Measurements from ENCODE around the gene TMEM219.
"Not testable (repeated sequence)": the region's sequence is repeated elsewhere in the genome, so short reads cannot be mapped to it uniquely, and the experiment has no call there.

Gene TMEM219

DNA sequence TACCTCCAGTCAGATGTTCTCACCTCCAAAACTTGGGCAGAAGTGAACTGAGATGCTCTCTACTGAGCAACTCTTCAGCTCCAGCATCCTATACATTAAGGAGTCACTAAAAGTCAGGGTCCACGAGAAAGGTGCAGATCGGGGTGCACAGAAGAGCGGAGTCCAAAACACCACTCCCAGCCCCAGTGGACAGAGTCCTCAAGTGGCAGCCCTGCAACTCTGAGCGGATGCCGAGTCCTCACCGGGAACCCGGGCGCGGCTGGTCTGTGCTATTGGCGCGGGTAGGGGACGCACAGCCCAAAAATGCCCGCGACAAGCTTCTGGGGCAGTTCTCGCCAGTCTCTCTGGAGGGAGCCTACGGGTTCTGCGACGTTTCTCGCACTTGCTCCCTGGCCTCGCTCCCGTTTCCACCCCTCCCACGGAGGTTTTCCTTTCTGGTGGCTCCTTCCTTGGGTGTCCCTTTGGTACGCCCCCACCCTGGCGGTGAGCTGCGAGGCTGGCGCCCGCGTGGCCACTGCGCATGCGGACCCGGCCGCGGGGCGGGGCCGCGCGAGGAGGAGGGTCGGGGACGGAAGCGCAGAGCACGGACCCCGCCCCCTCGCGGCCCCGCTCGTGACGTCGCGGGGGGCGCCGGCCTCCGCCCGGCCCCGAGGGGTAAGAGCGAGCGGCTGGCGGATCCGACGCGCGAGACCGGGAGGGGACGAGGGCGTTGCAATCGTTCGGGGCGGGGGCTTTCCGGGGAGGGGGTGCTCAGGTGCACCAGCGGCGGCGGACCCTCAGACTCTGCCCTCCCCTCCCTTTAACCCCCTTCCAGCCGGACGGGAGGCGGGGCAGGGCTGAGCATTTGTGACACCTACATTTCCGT is at the start of gene TMEM219:
TMEM219 (plus strand) TSS at position 601 of the 865 bp plus-strand sequence. CDS start 1,065 bp downstream, outside the sequence.
- peak; percentile 96 for DNase-seq

GRCh38 chr16:29912087-29912486 is 49.8 kb upstream of the TMEM219 start:
- no peak for DNase-seq

DNA sequence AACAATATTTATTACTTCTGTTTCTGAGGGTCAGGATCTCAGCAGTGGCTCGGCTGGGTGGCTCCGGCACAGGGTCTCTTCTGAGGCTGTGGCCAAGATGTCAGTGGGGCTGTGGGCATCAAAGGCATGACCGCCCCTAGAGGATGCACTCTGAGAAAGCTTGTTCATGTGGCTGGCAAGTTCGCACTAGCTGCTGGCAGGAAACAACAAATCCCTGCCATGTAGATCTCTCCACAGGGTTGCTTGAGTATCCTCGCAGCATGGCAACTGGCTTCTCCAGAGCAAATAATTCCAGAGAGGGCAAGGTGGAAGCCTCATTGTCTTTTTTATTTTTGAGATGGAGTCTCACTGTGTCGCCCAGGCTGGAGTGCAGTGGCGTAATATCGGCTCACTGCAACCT is 48.4 kb upstream of the TMEM219 start:
- DNase-seq, result no peak

- no peak for DNase-seq
These were observed 46.2 kb upstream of the TMEM219 start for GRCh38 chr16:29915590-29916247.

DNA sequence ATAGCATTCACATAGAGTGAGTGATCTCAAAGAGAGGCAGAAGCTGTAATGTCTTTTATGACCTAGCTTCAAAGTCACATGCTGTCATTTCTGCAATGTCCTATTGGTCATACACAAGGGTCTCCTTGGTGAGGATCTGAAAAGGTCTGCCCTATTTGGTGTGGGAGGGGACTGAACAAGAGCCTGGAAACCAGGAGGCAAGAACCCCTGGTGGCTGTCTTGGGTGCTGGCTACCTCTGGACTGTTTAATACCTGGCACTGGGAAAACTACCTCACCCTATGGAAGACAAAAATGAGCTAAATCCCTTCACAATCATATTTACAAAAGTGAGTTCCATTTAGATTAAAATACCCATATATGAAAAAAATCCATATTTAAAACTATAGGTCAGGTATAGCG is 44.9 kb upstream of the TMEM219 start:
- DNase-seq, result no peak

DNA sequence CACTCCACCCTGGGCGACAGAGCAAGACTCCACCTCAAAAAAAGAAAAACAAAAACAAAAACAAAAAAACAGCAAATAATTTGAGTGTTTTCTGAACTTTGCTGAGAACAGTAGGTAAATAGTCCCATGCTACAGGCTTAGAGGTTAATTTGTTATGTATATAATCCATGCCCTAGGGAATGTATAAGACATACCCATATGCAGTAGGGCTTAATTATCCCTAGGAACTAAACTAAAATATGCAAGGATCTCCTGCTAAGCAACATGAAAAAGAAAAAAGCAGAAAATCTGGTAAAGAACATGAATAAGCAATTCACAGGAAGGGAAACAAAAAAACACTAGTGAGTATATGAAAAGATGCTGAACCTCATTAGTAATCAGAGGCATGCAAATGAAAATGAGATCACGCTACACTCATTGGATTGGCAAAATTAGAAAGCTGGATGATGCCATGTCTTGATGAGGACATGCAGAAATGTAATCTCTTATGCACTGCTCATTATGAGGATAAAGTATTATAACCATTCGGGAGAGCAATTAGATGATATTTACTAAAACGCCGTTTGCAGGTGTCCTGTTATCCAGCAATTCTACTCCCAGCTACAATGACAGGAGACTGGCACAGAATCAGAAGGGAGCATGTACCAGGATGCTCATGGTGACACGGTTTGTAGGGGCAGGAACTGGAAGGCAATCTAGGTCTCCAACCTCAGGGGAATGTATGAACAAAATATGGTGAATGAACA is 41.4 kb upstream of the TMEM219 start:
- DNase-seq, result no peak

DNA sequence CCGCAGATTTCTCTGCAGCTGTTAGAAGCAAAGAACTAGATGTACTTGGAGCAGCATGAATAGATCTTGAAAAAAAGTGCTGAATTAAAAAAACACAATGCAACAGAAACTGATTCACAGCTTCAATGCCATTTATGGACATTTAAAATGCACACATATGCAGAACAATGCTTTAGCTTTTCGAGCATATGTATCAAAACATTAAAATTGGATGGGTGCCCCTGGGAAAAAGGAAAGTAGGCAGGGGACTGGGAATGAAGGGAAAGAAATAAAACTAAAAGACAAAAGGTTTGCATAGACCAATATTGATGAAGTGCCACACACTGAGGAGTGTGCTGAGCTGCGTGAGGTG is 40.9 kb upstream of the TMEM219 start:
- DNase-seq, result no peak

GRCh38 chr16:29922326-29922725 is 39.6 kb upstream of the TMEM219 start:
- no peak for DNase-seq

- DNase-seq, result no peak
These were observed 38.8 kb upstream of the TMEM219 start for GRCh38 chr16:29922986-29923501.

DNA sequence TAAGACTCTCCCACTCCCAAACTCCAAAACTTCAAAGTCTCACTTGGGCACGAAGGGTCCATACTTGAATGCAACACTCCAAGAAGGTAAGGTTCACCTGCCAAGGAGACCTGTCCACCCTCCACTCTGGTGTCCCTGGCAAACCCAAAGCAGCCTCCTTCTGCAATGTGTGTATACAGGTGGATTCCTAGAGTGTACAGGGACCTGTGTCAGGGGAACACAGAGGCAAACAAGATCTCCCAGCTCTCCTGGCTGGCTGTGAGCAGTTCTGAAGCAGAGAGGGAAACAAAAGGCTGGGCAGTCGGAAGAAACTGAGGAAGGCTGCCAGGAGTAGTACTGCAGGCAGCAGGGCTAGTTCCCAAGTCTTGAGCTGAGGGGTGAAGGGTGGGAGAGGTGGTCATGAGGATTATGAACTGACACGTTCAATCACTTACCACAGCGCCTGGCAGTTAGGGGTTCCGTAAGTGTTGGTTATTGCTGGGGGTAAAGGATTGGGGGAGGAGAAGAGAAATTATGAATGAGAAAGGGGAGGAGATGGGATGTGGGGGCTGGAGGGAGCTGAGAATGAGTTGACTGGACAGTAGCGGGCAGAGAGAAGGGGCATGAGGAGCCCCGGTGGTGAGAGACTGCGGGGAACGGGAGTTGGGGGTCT is 36.6 kb upstream of the TMEM219 start:
- DNase-seq, result no peak

GRCh38 chr16:29925781-29926710 is 35.8 kb upstream of the TMEM219 start, which contains the start of gene KCTD13:
Gene KCTD13 (minus strand): TSS chr16:29926226. CDS start chr16:29926033, 193 bp downstream.
- peak; percentile 87 for DNase-seq

DNA sequence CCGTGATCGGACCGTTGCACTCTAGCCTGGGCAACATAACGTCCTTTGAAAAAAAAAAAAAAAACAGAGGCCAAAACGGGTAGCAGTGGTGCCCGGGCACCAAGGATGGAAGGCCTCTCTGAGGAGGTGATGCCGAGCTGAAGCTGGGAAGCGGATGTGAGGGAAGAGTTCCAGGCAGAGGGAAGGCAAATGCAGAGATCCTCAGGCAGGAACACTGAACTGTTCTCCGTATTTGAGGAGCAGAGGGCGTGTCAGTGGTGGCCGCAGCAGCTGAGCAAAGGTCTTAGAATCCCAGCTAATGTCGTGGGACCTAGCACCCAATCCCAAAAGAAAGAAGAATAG is 35.2 kb upstream of the TMEM219 start:
- peak; percentile 51 for DNase-seq

DNA sequence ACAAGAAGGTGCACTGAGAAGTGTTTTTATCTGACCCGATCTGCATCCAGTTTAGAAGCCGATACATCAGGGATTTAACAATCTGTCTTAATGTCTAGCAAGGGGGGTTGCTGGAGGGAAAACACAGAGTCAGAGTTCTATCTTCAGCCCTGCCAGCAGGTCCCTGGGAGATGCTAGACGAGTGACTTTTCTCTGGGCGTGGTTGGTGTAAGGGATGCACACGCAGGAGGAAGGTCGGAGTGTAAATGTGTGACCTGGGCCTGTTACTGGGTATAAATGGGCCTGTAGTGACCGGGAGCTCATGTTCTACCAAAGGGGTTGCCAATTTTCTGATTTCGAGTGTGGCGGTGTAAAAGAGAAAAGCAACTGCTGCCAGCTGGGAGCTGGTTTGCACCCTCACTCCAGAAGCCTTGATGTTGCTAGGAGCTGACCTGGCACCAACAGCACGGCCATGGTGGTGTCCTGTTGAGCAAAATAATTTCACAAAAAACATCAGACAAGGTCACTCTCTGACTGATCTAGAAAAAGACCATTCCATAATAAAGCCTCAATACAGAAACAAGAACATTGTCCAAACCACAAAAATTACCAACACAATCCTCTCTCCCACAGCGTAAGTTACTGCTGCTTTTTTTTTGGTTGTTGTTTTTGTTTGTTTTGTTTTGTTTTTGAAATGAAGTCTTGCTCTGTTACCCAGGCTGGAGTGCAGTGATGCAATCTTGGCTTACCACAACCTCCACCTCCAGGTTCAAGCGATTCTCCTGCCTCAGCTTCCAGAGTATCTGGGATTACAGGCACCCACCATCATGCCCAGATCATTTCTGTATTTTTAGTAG is 34.6 kb upstream of the TMEM219 start:
- no peak for DNase-seq

DNA sequence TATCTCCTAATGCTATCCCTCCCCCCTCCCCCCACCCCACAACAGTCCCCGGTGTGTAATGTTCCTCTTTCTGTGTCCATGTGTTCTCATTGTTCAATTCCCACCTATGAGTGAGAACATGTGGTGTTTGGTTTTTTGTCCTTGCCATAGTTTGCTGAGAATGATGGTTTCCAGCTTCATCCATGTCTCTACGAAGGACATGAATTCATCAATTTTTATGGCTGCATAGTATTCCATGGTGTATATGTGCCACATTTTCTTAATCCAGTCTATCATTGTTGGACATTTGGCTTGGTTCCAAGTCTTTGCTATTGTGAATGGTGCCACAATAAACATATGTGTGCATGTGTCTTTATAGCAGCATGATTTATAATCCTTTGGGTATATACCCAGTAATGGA is 30.1 kb upstream of the TMEM219 start:
- not testable (repeated sequence) for DNase-seq

GRCh38 chr16:29940656-29941055 is 21.2 kb upstream of the TMEM219 start:
- DNase-seq, result no peak

GRCh38 chr16:29943846-29944799 is 17.8 kb upstream of the TMEM219 start:
- peak; percentile 43 for DNase-seq

- DNase-seq, result no peak
These were observed 14.0 kb upstream of the TMEM219 start for GRCh38 chr16:29947897-29948296.

GRCh38 chr16:29950806-29951461 is 10.9 kb upstream of the TMEM219 start:
- no peak for DNase-seq
